Measurements from ENCODE around the gene BICC1.

DNA sequence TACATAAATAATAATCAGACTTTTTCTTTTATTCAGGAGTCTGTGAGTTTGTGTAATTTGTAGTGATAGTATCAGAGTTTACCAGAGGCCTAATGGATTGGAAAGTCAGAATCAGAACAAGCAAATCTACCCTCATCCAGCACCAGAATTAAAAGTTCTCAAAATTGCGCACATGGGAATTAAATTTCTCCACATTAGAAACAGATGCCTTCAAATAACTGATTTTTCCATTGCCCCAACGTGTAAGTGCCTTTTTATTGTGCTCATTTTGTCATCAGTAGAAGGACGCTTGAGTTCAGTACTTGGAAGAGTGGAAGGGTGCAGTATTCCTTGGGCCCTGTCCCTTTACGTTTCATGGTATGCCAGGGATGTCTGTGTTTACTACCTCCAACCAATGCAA is 32.8 kb downstream of the BICC1 start:
- TF ChIP-seq, protein P1, sequence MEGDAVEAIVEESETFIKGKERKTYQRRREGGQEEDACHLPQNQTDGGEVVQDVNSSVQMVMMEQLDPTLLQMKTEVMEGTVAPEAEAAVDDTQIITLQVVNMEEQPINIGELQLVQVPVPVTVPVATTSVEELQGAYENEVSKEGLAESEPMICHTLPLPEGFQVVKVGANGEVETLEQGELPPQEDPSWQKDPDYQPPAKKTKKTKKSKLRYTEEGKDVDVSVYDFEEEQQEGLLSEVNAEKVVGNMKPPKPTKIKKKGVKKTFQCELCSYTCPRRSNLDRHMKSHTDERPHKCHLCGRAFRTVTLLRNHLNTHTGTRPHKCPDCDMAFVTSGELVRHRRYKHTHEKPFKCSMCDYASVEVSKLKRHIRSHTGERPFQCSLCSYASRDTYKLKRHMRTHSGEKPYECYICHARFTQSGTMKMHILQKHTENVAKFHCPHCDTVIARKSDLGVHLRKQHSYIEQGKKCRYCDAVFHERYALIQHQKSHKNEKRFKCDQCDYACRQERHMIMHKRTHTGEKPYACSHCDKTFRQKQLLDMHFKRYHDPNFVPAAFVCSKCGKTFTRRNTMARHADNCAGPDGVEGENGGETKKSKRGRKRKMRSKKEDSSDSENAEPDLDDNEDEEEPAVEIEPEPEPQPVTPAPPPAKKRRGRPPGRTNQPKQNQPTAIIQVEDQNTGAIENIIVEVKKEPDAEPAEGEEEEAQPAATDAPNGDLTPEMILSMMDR (IDR thresholded peaks at IDR 0.05; ENCODE audit: low read length), result no peak
- no peak for TF ChIP-seq EZH2 (IDR thresholded peaks at IDR 0.05; ENCODE audit: borderline replicate concordance, low read length)

Measured in OCI-LY1 (cell line).